Activated CD8-positive, alpha-beta memory T cell treated with anti-CD3 and anti-CD28 coated beads, Interleukin-2, amount 10 ng/mL, durations not matched to agents 7 days and 5 days (primary cell): ENCODE measurements around the gene LPO. TPM values are rescaled to one million over a fixed set of nuclear protein-coding genes. Genes with fewer than 3 reads are reported as not detected.

Experiments used
- ATAC-seq: fragments of 150-1000 bp; cut with Tn5 transposase; one replicate; pipeline ENCODE4 v1.10.0; 2021; ENCODE audit warnings: moderate library complexity
- CTCF ChIA-PET: fragments of 350-600 bp; sonication (Branson Sonifier 250); formaldehyde crosslinking; loops from one replicate; lab custom pipeline; 2021; ENCODE audit warnings: antibody characterized with exemption; lab: Charles Lee
- DNase-seq: peaks from one replicate; pipeline ENCODE4 v3.0.0-alpha.2; 2020
- H3K27ac Mint-ChIP-seq: one replicate; pipeline ENCODE4 v1.8.0; 2021; ENCODE audit warnings: mild to moderate bottlenecking, mixed read lengths
- H3K27me3 Mint-ChIP-seq: one replicate; pipeline ENCODE4 v1.8.0; 2021; ENCODE audit warnings: mixed read lengths
- H3K36me3 Mint-ChIP-seq: one replicate; pipeline ENCODE4 v1.8.0; 2021; ENCODE audit warnings: mild to moderate bottlenecking, mixed read lengths
- H3K4me1 Mint-ChIP-seq: one replicate; pipeline ENCODE4 v1.8.0; 2021; ENCODE audit warnings: mixed read lengths
- H3K4me3 Mint-ChIP-seq: one replicate; pipeline ENCODE4 v1.8.0; 2021; ENCODE audit warnings: mild to moderate bottlenecking, moderate library complexity, mixed read lengths
- H3K9me3 Mint-ChIP-seq: one replicate; pipeline ENCODE4 v1.8.0; 2022; ENCODE audit warnings: low read depth, mixed read lengths
- total RNA-seq, 2 experiments: library from RNA; stranded (reverse); gene quantifications; one replicate each; pipeline ENCODE4 v1.2.3, GENCODE V29; 2021

LPO gene
- total RNA-seq, 2 experiments from 2014 or later = not detected

- Mint-ChIP-seq H3K4me1 (peaks cover 15% of the 10 kb centered on the region), H3K27me3 (peaks cover 40% of the 10 kb centered on the region), H3K9me3 (no peaks in the 10 kb centered on the region), H3K36me3 (no peaks in the 10 kb centered on the region), H3K27ac (no peak overlapping the region), H3K4me3 (no peak overlapping the region)
- DNase-seq (peak; percentile 9), ATAC-seq (no peak)
- CTCF ChIA-PET = interaction anchor here (1.8 kb wide), 1 partner anchor 24 kb away, joined by 5 read pairs; no protein-coding TSS in a partner anchor
These were observed 39.6 kb downstream of the LPO start for GRCh38 chr17:58277802-58278595.

GRCh38 chr17:58278661-58279015 is 40.3 kb downstream of the LPO start:
- CTCF ChIA-PET = no interaction called here
- H3K4me3 Mint-ChIP-seq = no peak overlapping the region
- H3K27ac Mint-ChIP-seq = no peak overlapping the region
- H3K9me3 Mint-ChIP-seq = no peaks in the 10 kb centered on the region
- H3K36me3 Mint-ChIP-seq = no peaks in the 10 kb centered on the region
- peaks cover 9% of the 10 kb centered on the region for H3K4me1 Mint-ChIP-seq
- DNase-seq (peak; percentile 26), ATAC-seq (no peak)
- peaks cover 45% of the 10 kb centered on the region for H3K27me3 Mint-ChIP-seq

- DNase-seq = peak; percentile 39
- Mint-ChIP-seq H3K27me3 (peaks cover 47% of the 10 kb centered on the region), H3K4me1 (peaks cover 5% of the 10 kb centered on the region), H3K4me3 (no peak overlapping the region), H3K27ac (no peak overlapping the region), H3K36me3 (no peaks in the 10 kb centered on the region), H3K9me3 (no peaks in the 10 kb centered on the region)
- CTCF ChIA-PET = interaction anchor here (1.4 kb wide), 1 partner anchor 29 kb away, joined by 4 read pairs; no protein-coding TSS in a partner anchor
- ATAC-seq = no peak
These were observed 40.8 kb downstream of the LPO start for GRCh38 chr17:58279016-58279711.

- DNase-seq (no peak), ATAC-seq (peak; percentile 25)
- Mint-ChIP-seq H3K4me3 (no peak overlapping the region), H3K36me3 (no peaks in the 10 kb centered on the region), H3K27me3 (peaks cover 47% of the 10 kb centered on the region), H3K4me1 (peaks cover 5% of the 10 kb centered on the region), H3K27ac (no peak overlapping the region), H3K9me3 (no peaks in the 10 kb centered on the region)
- CTCF ChIA-PET = interaction anchor here (1.4 kb wide), 1 partner anchor 30 kb away, joined by 4 read pairs; no protein-coding TSS in a partner anchor
These were observed 41.5 kb downstream of the LPO start for GRCh38 chr17:58279736-58280479.

GRCh38 chr17:58280480-58281217 is 42.3 kb downstream of the LPO start, which contains the start of gene MPO:
Gene MPO, minus strand, starts transcription at chr17:58280935. Its CDS starts 177 bp downstream, at chr17:58280758.
- CTCF ChIA-PET = interaction anchor here (1.4 kb wide), 1 partner anchor 31 kb away, joined by 4 read pairs; no protein-coding TSS in a partner anchor
- H3K9me3 Mint-ChIP-seq = no peaks in the 10 kb centered on the region
- H3K27ac Mint-ChIP-seq = no peak within 1 kb of the TSS
- ATAC-seq = no peak
- no peak within 1 kb of the TSS for H3K4me3 Mint-ChIP-seq
- peaks cover 49% of the 10 kb centered on the region for H3K27me3 Mint-ChIP-seq
- peaks cover 5% of the 10 kb centered on the region for H3K4me1 Mint-ChIP-seq
- peak; percentile 33 for DNase-seq
- no peaks in the 10 kb centered on the region for H3K36me3 Mint-ChIP-seq

GRCh38 chr17:58281511-58282011 is 43.2 kb downstream of the LPO start:
- ATAC-seq = no peak
- CTCF ChIA-PET = no interaction called here
- no peaks in the 10 kb centered on the region for H3K36me3 Mint-ChIP-seq
- H3K4me1 Mint-ChIP-seq = peaks cover 5% of the 10 kb centered on the region
- H3K4me3 Mint-ChIP-seq = no peak overlapping the region
- DNase-seq = peak; percentile 28
- no peak overlapping the region for H3K27ac Mint-ChIP-seq
- H3K27me3 Mint-ChIP-seq = peaks cover 44% of the 10 kb centered on the region
- no peaks in the 10 kb centered on the region for H3K9me3 Mint-ChIP-seq

GRCh38 chr17:58282442-58282841 is 44.1 kb downstream of the LPO start:
- DNase-seq = peak; percentile 16
- CTCF ChIA-PET = interaction anchor here (0.7 kb wide), 1 partner anchor 846 kb away, joined by 3 read pairs; no protein-coding TSS in a partner anchor
- Mint-ChIP-seq H3K4me3 (no peak overlapping the region), H3K4me1 (peaks cover 5% of the 10 kb centered on the region), H3K36me3 (no peaks in the 10 kb centered on the region), H3K27ac (no peak overlapping the region), H3K27me3 (peaks cover 42% of the 10 kb centered on the region), H3K9me3 (no peaks in the 10 kb centered on the region)
- ATAC-seq = no peak

- ATAC-seq = no peak
These were observed 45.6 kb downstream of the LPO start for GRCh38 chr17:58283674-58284612.

GRCh38 chr17:58284613-58285421 is 46.4 kb downstream of the LPO start:
- H3K27ac Mint-ChIP-seq = no peak overlapping the region

More at GRCh38 chr17:58283674-58284612, 45.6 kb downstream of the LPO start:
- H3K36me3 Mint-ChIP-seq = no peaks in the 10 kb centered on the region
- DNase-seq = peak; percentile 36
- H3K4me1 Mint-ChIP-seq = peaks cover 5% of the 10 kb centered on the region
- H3K4me3 Mint-ChIP-seq = no peak overlapping the region
- no peak overlapping the region for H3K27ac Mint-ChIP-seq
- CTCF ChIA-PET = interaction anchor here (0.7 to 1.5 kb wide), 3 partner anchors 14 to 20 kb away, joined by 3 read pairs; no protein-coding TSS in a partner anchor
- no peaks in the 10 kb centered on the region for H3K9me3 Mint-ChIP-seq
- H3K27me3 Mint-ChIP-seq = peaks cover 40% of the 10 kb centered on the region

GRCh38 chr17:58285422-58285810 is 47.0 kb downstream of the LPO start:
- Mint-ChIP-seq H3K27ac (no peak overlapping the region), H3K4me1 (no peaks in the 10 kb centered on the region), H3K36me3 (no peaks in the 10 kb centered on the region), H3K27me3 (peaks cover 37% of the 10 kb centered on the region), H3K9me3 (no peaks in the 10 kb centered on the region), H3K4me3 (no peak overlapping the region)
- CTCF ChIA-PET = interaction anchor here (0.6 to 1.5 kb wide), 2 partner anchors 18 to 250 kb away, joined by 3 read pairs; no protein-coding TSS in a partner anchor
- no peak for DNase-seq
- ATAC-seq = no peak

More at GRCh38 chr17:58284613-58285421, 46.4 kb downstream of the LPO start:
- H3K27me3 Mint-ChIP-seq = peaks cover 37% of the 10 kb centered on the region
- DNase-seq (peak; percentile 32), ATAC-seq (no peak)
- H3K4me1 Mint-ChIP-seq = peaks cover 1% of the 10 kb centered on the region
- H3K36me3 Mint-ChIP-seq = no peaks in the 10 kb centered on the region
- no peak overlapping the region for H3K4me3 Mint-ChIP-seq
- no peaks in the 10 kb centered on the region for H3K9me3 Mint-ChIP-seq
- CTCF ChIA-PET = interaction anchor here (0.6 to 1.5 kb wide), 3 partner anchors 17 to 250 kb away, joined by 3 read pairs; no protein-coding TSS in a partner anchor

- Mint-ChIP-seq H3K4me3 (no peak overlapping the region), H3K27ac (no peak overlapping the region), H3K9me3 (no peaks in the 10 kb centered on the region), H3K27me3 (peaks cover 52% of the 10 kb centered on the region), H3K4me1 (no peaks in the 10 kb centered on the region), H3K36me3 (no peaks in the 10 kb centered on the region)
- DNase-seq (peak; percentile 9), ATAC-seq (no peak)
- CTCF ChIA-PET = interaction anchor here (0.8 kb wide), 1 partner anchor 128 kb away, joined by 3 read pairs; the partner anchor contains the start of gene RNF43
These were observed 51.5 kb downstream of the LPO start for GRCh38 chr17:58289869-58290268.
